Measurements from ENCODE around the gene CEP135. TPM values are rescaled to one million over a fixed set of nuclear protein-coding genes. Genes with fewer than 3 reads are reported as not detected.

Gene CEP135
- total and polyA plus RNA-seq, 2 donors (not counting 1 experiment from before 2014, with no cell fraction given) = 6.4 to 41.0 TPM

DNA sequence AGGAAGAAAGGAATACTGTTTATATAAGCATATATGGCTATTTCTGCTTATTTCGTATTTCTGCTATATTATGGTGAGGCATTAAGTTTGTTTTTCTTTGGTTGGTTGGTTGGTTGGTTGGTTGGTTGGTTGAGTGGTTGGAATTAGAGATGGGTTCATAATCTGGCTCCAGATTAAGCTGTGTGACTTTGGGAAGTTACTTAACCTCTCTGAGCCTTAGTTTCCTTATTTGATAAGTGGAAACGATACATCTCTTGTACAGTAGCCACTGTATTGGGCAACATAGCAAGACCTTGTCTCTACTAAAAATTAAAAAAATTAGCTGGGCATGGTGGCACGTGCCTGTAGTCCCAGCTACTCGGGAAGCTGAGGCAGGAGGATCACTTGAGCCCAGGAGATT, 46.1 kb upstream of the CEP135 start:
- POLR2A ChIA-PET = interaction anchor here (0.7 kb wide), 1 partner anchor 557 kb away, joined by 3 read pairs; no protein-coding TSS in a partner anchor
- no peaks in the 10 kb centered on the region for H3K27me3 Mint-ChIP-seq
- peaks cover 6% of the 10 kb centered on the region for H3K4me1 Mint-ChIP-seq
- no peaks in the 10 kb centered on the region for H3K4me1 ChIP-seq (ENCODE audit: control insufficient read depth in 2 of 2, insufficient read depth in 2 of 2, low read length in 2 of 2)
- H3K79me2 ChIP-seq (ENCODE audit: control insufficient read depth, insufficient read depth, low read length) = no peaks in the 10 kb centered on the region
- H2AFZ ChIP-seq (ENCODE audit: insufficient read depth, low read depth, low read length, poor library complexity, severe bottlenecking) = no peak overlapping the region
- ATAC-seq (ENCODE audit: low read depth) (no peak), DNase-seq (no peak)
- TF ChIP-seq, protein P1, sequence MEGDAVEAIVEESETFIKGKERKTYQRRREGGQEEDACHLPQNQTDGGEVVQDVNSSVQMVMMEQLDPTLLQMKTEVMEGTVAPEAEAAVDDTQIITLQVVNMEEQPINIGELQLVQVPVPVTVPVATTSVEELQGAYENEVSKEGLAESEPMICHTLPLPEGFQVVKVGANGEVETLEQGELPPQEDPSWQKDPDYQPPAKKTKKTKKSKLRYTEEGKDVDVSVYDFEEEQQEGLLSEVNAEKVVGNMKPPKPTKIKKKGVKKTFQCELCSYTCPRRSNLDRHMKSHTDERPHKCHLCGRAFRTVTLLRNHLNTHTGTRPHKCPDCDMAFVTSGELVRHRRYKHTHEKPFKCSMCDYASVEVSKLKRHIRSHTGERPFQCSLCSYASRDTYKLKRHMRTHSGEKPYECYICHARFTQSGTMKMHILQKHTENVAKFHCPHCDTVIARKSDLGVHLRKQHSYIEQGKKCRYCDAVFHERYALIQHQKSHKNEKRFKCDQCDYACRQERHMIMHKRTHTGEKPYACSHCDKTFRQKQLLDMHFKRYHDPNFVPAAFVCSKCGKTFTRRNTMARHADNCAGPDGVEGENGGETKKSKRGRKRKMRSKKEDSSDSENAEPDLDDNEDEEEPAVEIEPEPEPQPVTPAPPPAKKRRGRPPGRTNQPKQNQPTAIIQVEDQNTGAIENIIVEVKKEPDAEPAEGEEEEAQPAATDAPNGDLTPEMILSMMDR (IDR thresholded peaks at IDR 0.05) = no peak
- TF ChIP-seq EZH2 (IDR thresholded peaks at IDR 0.05; ENCODE audit: borderline replicate concordance, insufficient read depth, low read depth, low read length, poor library complexity, severe bottlenecking) = no peak
- no peak overlapping the region for H3K27ac Mint-ChIP-seq
- H3K36me3 ChIP-seq (replicated peaks in 1 of 2; ENCODE audit: control extremely low read depth in 1 of 2, control insufficient read depth in 1 of 2, extremely low read depth in 1 of 2, insufficient read depth in 2 of 2, low read length in 1 of 2) = peaks cover 0 to 23% of the 10 kb centered on the region in 2 experiments
- no peaks in the 10 kb centered on the region for H4K20me1 ChIP-seq (ENCODE audit: control insufficient read depth, insufficient read depth, low read length, poor library complexity, severe bottlenecking)
- H3K4me3 ChIP-seq (ENCODE audit: control extremely low read depth in 1 of 5, extremely low read depth in 1 of 5, insufficient read depth in 1 of 5, low read depth in 2 of 5, low read length in 4 of 5) = no peak overlapping the region
- CTCF ChIA-PET = no interaction called here
- H3K27me3 ChIP-seq (replicated peaks in 1 of 4; ENCODE audit: control extremely low read depth in 1 of 4, control insufficient read depth in 3 of 4, insufficient read depth in 4 of 4, low read length in 3 of 4) = no peaks in the 10 kb centered on the region
- no peaks in the 10 kb centered on the region for H3K9me3 ChIP-seq (ENCODE audit: control extremely low read depth in 1 of 3, control insufficient read depth in 2 of 3, insufficient read depth in 1 of 3, low read length in 2 of 3)
- intact Hi-C loops (cut with micrococcal nuclease) = no loop called here
- 100% methylated on average over 1 of the region's 4 CpGs for WGBS (ENCODE audit: insufficient coverage)
- no peaks in the 10 kb centered on the region for H3K9me3 Mint-ChIP-seq (ENCODE audit: insufficient read depth)
- no peak overlapping the region for H3K4me3 Mint-ChIP-seq
- no peak overlapping the region for H3K27ac ChIP-seq (ENCODE audit: low read length in 2 of 2)
- H3K4me2 ChIP-seq (replicated peaks; ENCODE audit: low read depth, low read length, poor library complexity, severe bottlenecking) = no peak overlapping the region
- H3K9ac ChIP-seq (ENCODE audit: low read length) = no peak overlapping the region

DNA sequence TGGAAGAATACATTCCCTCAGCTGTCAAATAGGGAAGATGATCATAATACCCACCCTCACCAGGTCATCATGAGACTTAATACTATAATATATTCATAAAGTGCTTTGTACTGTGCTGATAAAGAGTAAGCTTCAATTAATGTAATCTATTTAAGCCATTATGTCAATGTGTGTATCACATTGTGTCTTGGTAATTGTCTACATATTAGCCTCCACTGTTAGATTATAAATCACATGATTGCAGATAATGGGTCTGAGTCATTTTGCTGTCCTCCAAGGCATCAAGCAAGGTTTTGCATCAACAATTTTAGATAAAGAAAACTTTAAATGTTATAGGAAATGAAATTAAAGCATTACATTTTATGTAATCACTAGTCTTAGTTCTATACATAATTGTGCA, 45.2 kb upstream of the CEP135 start:
- Mint-ChIP-seq H3K9me3 (ENCODE audit: insufficient read depth) (no peaks in the 10 kb centered on the region), H3K27me3 (no peaks in the 10 kb centered on the region), H3K27ac (no peak overlapping the region), H3K4me1 (peaks cover 6% of the 10 kb centered on the region), H3K4me3 (no peak overlapping the region)
- TF ChIP-seq EZH2 (IDR thresholded peaks at IDR 0.05; ENCODE audit: borderline replicate concordance, insufficient read depth, low read depth, low read length, poor library complexity, severe bottlenecking) = no peak
- TF ChIP-seq, protein P1 (IDR thresholded peaks at IDR 0.05) = no peak
- ATAC-seq (ENCODE audit: low read depth) (no peak), DNase-seq (no peak)
- Histone ChIP-seq H3K36me3 (replicated peaks in 1 of 2; ENCODE audit: control extremely low read depth in 1 of 2, control insufficient read depth in 1 of 2, extremely low read depth in 1 of 2, insufficient read depth in 2 of 2, low read length in 1 of 2) (peaks cover 0 to 23% of the 10 kb centered on the region in 2 experiments), H3K4me3 (ENCODE audit: control extremely low read depth in 1 of 5, extremely low read depth in 1 of 5, insufficient read depth in 1 of 5, low read depth in 2 of 5, low read length in 4 of 5) (no peak overlapping the region), H3K27me3 (replicated peaks in 1 of 4; ENCODE audit: control extremely low read depth in 1 of 4, control insufficient read depth in 3 of 4, insufficient read depth in 4 of 4, low read length in 3 of 4) (no peaks in the 10 kb centered on the region), H3K4me1 (ENCODE audit: control insufficient read depth in 2 of 2, insufficient read depth in 2 of 2, low read length in 2 of 2) (no peaks in the 10 kb centered on the region), H3K4me2 (replicated peaks; ENCODE audit: low read depth, low read length, poor library complexity, severe bottlenecking) (no peak overlapping the region), H3K9me3 (ENCODE audit: control extremely low read depth in 1 of 3, control insufficient read depth in 2 of 3, insufficient read depth in 1 of 3, low read length in 2 of 3) (no peaks in the 10 kb centered on the region), H4K20me1 (ENCODE audit: control insufficient read depth, insufficient read depth, low read length, poor library complexity, severe bottlenecking) (no peaks in the 10 kb centered on the region), H2AFZ (ENCODE audit: insufficient read depth, low read depth, low read length, poor library complexity, severe bottlenecking) (no peak overlapping the region), H3K27ac (ENCODE audit: low read length in 2 of 2) (peak overlapping the region in 1 of 2 donors; percentile 12), H3K79me2 (ENCODE audit: control insufficient read depth, insufficient read depth, low read length) (no peaks in the 10 kb centered on the region), H3K9ac (ENCODE audit: low read length) (no peak overlapping the region)
- intact Hi-C loops (cut with micrococcal nuclease) = no loop called here
- ChIA-PET POLR2A (no interaction called here), CTCF (interaction anchor here (1.0 kb wide), 1 partner anchor 11 kb away, joined by 4 read pairs; no protein-coding TSS in a partner anchor)
